ENCODE data around the gene PPP1R3G.

The PPP1R3G gene

DNA sequence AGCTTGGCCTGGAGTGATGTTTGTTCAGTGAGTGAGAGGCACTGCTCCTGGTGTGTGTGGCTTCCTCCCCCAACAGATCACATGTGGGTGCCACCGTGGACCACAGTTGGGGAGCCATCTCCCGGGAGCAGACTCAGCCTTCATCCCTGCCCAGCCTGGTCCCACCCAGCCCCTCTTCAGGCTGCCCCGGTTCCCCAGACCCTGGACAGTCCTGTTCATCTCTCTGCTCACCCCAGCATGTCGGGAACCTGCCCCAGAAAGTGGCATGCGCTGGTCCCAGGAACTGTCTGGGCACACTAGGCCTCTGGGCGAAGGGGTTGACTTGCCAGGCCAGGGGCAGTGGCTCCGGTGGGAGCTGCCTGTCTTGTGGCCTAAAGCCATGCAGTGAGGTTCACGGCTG, 21.5 kb upstream of the PPP1R3G start:
- ATAC-seq = no peak

GRCh38 chr6:5066456-5067093, 18.6 kb upstream of the PPP1R3G start:
- TF ChIP-seq ISL1 (CRISPR knock-in tag; IDR thresholded peaks at IDR 0.05) (no peak), ZNF8 (CRISPR knock-in tag; IDR thresholded peaks at IDR 0.05) (no peak), ZNF565 (CRISPR knock-in tag; conservative IDR thresholded peaks at IDR 0.05; ENCODE audit: low read depth) (no peak), CSRNP3 (CRISPR knock-in tag; IDR thresholded peaks at IDR 0.05) (no peak), TCF4 (CRISPR knock-in tag; IDR thresholded peaks at IDR 0.05; ENCODE audit: borderline replicate concordance) (no peak), RARB (CRISPR knock-in tag; IDR thresholded peaks at IDR 0.05) (no peak), OSR1 (CRISPR knock-in tag; IDR thresholded peaks at IDR 0.05) (no peak), ZNF70 (CRISPR knock-in tag; IDR thresholded peaks at IDR 0.05) (no peak), PPARA (CRISPR knock-in tag; IDR thresholded peaks at IDR 0.05; ENCODE audit: borderline replicate concordance) (no peak), ZFP3 (CRISPR knock-in tag; IDR thresholded peaks at IDR 0.05) (no peak), ESRRG (CRISPR knock-in tag; IDR thresholded peaks at IDR 0.05) (no peak), CSDC2 (CRISPR knock-in tag; IDR thresholded peaks at IDR 0.05) (no peak)
- TF ChIP-seq, protein P1, sequence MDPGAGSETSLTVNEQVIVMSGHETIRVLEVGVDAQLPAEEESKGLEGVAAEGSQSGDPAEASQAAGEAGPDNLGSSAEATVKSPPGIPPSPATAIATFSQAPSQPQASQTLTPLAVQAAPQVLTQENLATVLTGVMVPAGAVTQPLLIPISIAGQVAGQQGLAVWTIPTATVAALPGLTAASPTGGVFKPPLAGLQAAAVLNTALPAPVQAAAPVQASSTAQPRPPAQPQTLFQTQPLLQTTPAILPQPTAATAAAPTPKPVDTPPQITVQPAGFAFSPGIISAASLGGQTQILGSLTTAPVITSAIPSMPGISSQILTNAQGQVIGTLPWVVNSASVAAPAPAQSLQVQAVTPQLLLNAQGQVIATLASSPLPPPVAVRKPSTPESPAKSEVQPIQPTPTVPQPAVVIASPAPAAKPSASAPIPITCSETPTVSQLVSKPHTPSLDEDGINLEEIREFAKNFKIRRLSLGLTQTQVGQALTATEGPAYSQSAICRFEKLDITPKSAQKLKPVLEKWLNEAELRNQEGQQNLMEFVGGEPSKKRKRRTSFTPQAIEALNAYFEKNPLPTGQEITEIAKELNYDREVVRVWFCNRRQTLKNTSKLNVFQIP (CRISPR knock-in tag; IDR thresholded peaks at IDR 0.05; ENCODE audit: borderline replicate concordance, low read depth) = no peak
- no peak for ATAC-seq

More for the DNA sequence above, 21.5 kb upstream of the PPP1R3G start:
- TF ChIP-seq, protein P1 (CRISPR knock-in tag; IDR thresholded peaks at IDR 0.05; ENCODE audit: borderline replicate concordance, low read depth) = no peak
- no peak for TF ChIP-seq ZNF8 (CRISPR knock-in tag; IDR thresholded peaks at IDR 0.05)
- no peak for TF ChIP-seq GLIS3 (CRISPR knock-in tag; IDR thresholded peaks at IDR 0.05)
- no peak for TF ChIP-seq ZNF565 (CRISPR knock-in tag; conservative IDR thresholded peaks at IDR 0.05; ENCODE audit: low read depth)

GRCh38 chr6:5067305-5067704, 17.8 kb upstream of the PPP1R3G start:
- no peak for TF ChIP-seq CSDC2 (CRISPR knock-in tag; IDR thresholded peaks at IDR 0.05)
- TF ChIP-seq CSRNP3 (CRISPR knock-in tag; IDR thresholded peaks at IDR 0.05) = no peak
- TF ChIP-seq RARB (CRISPR knock-in tag; IDR thresholded peaks at IDR 0.05) = no peak
- TF ChIP-seq ISL1 (CRISPR knock-in tag; IDR thresholded peaks at IDR 0.05) = no peak
- TF ChIP-seq, protein P1 (CRISPR knock-in tag; IDR thresholded peaks at IDR 0.05; ENCODE audit: borderline replicate concordance, low read depth) = no peak
- no peak for TF ChIP-seq ZNF8 (CRISPR knock-in tag; IDR thresholded peaks at IDR 0.05)
- no peak for ATAC-seq

DNA sequence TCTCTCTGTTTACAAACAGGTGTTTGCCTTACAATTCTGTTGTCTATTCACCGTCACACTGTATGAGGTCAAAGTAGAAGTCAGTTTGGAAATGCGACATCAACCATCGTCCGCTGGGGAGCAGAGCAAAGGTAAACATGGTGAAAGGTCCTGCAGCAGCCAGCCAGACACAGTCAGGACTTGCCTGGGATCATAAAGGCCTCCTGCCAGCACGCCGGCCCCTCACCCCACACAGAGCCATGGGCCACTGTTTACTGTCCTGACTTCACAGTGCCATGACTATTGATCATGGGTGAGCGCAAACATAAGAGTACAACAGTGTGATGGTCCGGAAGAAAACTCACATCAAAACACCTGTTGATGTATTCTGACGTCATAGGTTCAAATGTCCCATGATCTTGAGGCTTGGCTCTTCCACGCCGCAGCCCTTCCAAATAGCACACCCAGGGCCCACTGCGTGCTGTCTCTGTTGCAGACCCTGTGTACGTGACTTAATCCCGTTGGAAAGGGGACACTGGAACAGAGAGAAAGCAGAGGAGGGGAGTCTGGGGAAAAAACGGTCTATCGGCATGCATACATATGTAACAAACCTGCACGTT, 16.9 kb upstream of the PPP1R3G start:
- no peak for ATAC-seq
- TF ChIP-seq, protein P2, sequence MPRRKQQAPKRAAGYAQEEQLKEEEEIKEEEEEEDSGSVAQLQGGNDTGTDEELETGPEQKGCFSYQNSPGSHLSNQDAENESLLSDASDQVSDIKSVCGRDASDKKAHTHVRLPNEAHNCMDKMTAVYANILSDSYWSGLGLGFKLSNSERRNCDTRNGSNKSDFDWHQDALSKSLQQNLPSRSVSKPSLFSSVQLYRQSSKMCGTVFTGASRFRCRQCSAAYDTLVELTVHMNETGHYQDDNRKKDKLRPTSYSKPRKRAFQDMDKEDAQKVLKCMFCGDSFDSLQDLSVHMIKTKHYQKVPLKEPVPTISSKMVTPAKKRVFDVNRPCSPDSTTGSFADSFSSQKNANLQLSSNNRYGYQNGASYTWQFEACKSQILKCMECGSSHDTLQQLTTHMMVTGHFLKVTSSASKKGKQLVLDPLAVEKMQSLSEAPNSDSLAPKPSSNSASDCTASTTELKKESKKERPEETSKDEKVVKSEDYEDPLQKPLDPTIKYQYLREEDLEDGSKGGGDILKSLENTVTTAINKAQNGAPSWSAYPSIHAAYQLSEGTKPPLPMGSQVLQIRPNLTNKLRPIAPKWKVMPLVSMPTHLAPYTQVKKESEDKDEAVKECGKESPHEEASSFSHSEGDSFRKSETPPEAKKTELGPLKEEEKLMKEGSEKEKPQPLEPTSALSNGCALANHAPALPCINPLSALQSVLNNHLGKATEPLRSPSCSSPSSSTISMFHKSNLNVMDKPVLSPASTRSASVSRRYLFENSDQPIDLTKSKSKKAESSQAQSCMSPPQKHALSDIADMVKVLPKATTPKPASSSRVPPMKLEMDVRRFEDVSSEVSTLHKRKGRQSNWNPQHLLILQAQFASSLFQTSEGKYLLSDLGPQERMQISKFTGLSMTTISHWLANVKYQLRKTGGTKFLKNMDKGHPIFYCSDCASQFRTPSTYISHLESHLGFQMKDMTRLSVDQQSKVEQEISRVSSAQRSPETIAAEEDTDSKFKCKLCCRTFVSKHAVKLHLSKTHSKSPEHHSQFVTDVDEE (CRISPR knock-in tag; IDR thresholded peaks at IDR 0.05) = no peak
- TF ChIP-seq RARB (CRISPR knock-in tag; IDR thresholded peaks at IDR 0.05) (no peak), ZFP30 (CRISPR knock-in tag; IDR thresholded peaks at IDR 0.05) (no peak), BACH2 (CRISPR knock-in tag; IDR thresholded peaks at IDR 0.05; ENCODE audit: borderline replicate concordance) (no peak), CSDC2 (CRISPR knock-in tag; IDR thresholded peaks at IDR 0.05) (no peak)
- TF ChIP-seq, protein P3, sequence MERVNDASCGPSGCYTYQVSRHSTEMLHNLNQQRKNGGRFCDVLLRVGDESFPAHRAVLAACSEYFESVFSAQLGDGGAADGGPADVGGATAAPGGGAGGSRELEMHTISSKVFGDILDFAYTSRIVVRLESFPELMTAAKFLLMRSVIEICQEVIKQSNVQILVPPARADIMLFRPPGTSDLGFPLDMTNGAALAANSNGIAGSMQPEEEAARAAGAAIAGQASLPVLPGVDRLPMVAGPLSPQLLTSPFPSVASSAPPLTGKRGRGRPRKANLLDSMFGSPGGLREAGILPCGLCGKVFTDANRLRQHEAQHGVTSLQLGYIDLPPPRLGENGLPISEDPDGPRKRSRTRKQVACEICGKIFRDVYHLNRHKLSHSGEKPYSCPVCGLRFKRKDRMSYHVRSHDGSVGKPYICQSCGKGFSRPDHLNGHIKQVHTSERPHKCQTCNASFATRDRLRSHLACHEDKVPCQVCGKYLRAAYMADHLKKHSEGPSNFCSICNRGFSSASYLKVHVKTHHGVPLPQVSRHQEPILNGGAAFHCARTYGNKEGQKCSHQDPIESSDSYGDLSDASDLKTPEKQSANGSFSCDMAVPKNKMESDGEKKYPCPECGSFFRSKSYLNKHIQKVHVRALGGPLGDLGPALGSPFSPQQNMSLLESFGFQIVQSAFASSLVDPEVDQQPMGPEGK (CRISPR knock-in tag; IDR thresholded peaks at IDR 0.05; ENCODE audit: borderline replicate concordance) = no peak

Measured in SK-N-SH treated with all-trans-retinoic acid at 6 μM for 48 hours (cell line).